Measurements from ENCODE around the gene TH.

DNA sequence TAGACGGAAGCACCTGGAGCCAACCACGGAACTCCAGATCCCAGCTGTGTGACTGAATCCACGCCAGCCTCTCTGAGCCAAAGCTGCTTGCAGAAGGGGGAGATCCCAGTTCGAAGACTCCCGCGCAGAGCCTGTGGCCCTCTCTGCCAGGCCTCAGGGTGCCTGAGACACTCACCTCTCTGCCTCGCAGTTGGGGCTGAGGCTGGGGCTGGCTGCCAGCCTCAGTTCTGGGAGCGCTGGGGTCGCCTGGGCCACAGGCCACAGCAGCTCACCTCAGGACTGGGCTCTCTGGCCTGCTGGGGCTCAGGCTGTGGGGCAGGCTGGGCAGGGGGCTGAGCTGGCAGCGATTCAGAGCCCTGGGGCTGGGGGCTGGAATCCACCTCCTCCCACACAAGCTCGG, 24.2 kb downstream of the TH start:
- TF ChIP-seq, protein P1, sequence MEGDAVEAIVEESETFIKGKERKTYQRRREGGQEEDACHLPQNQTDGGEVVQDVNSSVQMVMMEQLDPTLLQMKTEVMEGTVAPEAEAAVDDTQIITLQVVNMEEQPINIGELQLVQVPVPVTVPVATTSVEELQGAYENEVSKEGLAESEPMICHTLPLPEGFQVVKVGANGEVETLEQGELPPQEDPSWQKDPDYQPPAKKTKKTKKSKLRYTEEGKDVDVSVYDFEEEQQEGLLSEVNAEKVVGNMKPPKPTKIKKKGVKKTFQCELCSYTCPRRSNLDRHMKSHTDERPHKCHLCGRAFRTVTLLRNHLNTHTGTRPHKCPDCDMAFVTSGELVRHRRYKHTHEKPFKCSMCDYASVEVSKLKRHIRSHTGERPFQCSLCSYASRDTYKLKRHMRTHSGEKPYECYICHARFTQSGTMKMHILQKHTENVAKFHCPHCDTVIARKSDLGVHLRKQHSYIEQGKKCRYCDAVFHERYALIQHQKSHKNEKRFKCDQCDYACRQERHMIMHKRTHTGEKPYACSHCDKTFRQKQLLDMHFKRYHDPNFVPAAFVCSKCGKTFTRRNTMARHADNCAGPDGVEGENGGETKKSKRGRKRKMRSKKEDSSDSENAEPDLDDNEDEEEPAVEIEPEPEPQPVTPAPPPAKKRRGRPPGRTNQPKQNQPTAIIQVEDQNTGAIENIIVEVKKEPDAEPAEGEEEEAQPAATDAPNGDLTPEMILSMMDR (IDR thresholded peaks at IDR 0.05): no peak
- no peak for TF ChIP-seq POLR2AphosphoS5 (IDR thresholded peaks at IDR 0.05)
- TF ChIP-seq POLR2A (IDR thresholded peaks at IDR 0.05): no peak

All from breast epithelium (tissue), 3 donors.